Measurements from ENCODE around the gene CCDC148. TPM values are rescaled to one million over a fixed set of nuclear protein-coding genes. Genes with fewer than 3 reads are reported as not detected.

The CCDC148 gene
- total and polyA plus RNA-seq, 2 donors (not counting 3 experiments of a cell fraction or from before 2014, with no cell fraction given): 0.04 to 0.69 TPM

DNA sequence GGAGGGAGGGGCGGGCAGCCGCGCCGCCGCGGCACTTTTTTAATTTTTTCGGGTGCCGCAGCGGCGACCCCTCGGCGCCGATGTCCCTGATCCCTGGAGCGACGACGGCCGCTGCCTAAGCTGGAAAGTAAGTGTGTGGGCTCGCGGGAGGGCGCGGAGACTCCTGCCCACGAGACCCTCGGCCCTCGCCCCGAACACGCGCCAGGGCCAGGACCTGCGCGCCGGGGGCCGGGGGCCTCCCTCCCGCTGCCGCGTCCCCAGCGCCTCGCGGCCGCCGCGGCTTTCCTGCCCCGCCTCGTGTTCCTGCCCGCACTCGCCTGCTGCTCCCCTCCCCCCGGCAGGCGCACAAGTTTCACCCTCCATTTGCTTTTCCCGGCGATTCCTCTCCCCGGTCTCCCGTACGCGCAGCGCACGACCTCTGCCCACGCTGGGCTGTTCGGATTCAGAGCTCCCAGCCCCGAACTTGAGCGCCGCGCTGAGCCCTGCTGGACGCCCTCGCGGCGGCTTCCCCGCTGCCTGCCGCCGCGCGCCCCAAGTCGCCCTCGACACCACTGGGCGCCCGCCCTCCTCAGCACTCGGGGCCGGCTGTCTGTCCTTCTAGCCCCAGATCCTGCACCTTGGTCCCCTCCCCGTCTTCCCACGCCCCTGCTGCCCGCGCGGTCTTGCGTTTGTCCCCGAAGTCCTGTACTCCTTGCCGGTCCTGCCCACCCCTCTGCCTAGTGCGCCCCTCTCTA is 706 bp upstream of the CCDC148 start:
- Histone ChIP-seq H3K36me3 (ENCODE audit: control insufficient read depth in 2 of 2, extremely low read depth in 1 of 2, insufficient read depth in 2 of 2, low read length in 2 of 2) (no peaks in the 10 kb centered on the region), H3K9ac (replicated peaks; ENCODE audit: extremely low read depth, insufficient read depth, low read length) (peak overlapping the region; percentile 73), H3K9me1 (replicated peaks; ENCODE audit: control insufficient read depth, extremely low read depth, insufficient read depth, low read length) (no peaks in the 10 kb centered on the region), H3K79me2 (ENCODE audit: control insufficient read depth, insufficient read depth, low read length) (peaks cover 40% of the 10 kb centered on the region), H2AFZ (ENCODE audit: low read depth, low read length) (peak overlapping the region; percentile 47), H3K27me3 (ENCODE audit: control insufficient read depth in 2 of 2, insufficient read depth in 2 of 2, low read length in 2 of 2) (peaks cover 4 to 13% of the 10 kb centered on the region in 2 experiments), H3K4me3 (replicated peaks in 1 of 3; ENCODE audit: insufficient read depth in 1 of 3, low read depth in 1 of 3, low read length in 3 of 3) (peak overlapping the region; percentile 53 to 86 (median 81)), H3K4me2 (ENCODE audit: insufficient read depth, low read length) (peak overlapping the region; percentile 92), H3K4me1 (ENCODE audit: control insufficient read depth, extremely low read depth, insufficient read depth, low read length) (peaks cover 38% of the 10 kb centered on the region), H4K20me1 (replicated peaks; ENCODE audit: control insufficient read depth, extremely low read depth, insufficient read depth, low read length) (peaks cover 2% of the 10 kb centered on the region), H3K9me3 (replicated peaks; ENCODE audit: control insufficient read depth, insufficient read depth, low read length) (no peaks in the 10 kb centered on the region), H3K27ac (ENCODE audit: insufficient read depth, low read depth, low read length) (peak overlapping the region; percentile 75)
- no peak for FAIRE-seq
- DNase-seq (ENCODE audit: low read depth, low spot score): no peak
- intact Hi-C loops (cut with micrococcal nuclease): loop anchor here (1.0 to 10.0 kb wide), 5 partner anchors 245 to 672 kb away; no protein-coding TSS in a partner anchor
- dilution Hi-C loops (cut with MboI; ENCODE audit: extremely low pct_ligation_motif_present, low sequenced_read_pairs): no loop called here
- no TSS peak for BruUV-seq (replicated peaks)
- POLR2A ChIA-PET: no interaction called here
- TF ChIP-seq POLR2AphosphoS5 (IDR thresholded peaks at IDR 0.05; ENCODE audit: insufficient read depth, low read depth, low read length) (peak; percentile 58), GATA2 (IDR thresholded peaks at IDR 0.05; ENCODE audit: insufficient read depth, insufficient read length, low read depth, low read length) (no peak), JUN (IDR thresholded peaks at IDR 0.05; ENCODE audit: borderline replicate concordance, insufficient read depth, insufficient read length, low read depth) (no peak), POLR2A (IDR thresholded peaks at IDR 0.05; ENCODE audit: low read depth, low read length) (peak; percentile 36)
- TF ChIP-seq, protein P1, sequence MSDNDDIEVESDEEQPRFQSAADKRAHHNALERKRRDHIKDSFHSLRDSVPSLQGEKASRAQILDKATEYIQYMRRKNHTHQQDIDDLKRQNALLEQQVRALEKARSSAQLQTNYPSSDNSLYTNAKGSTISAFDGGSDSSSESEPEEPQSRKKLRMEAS (IDR thresholded peaks at IDR 0.05; ENCODE audit: insufficient read depth, insufficient read length): no peak
- TF ChIP-seq, protein P2, sequence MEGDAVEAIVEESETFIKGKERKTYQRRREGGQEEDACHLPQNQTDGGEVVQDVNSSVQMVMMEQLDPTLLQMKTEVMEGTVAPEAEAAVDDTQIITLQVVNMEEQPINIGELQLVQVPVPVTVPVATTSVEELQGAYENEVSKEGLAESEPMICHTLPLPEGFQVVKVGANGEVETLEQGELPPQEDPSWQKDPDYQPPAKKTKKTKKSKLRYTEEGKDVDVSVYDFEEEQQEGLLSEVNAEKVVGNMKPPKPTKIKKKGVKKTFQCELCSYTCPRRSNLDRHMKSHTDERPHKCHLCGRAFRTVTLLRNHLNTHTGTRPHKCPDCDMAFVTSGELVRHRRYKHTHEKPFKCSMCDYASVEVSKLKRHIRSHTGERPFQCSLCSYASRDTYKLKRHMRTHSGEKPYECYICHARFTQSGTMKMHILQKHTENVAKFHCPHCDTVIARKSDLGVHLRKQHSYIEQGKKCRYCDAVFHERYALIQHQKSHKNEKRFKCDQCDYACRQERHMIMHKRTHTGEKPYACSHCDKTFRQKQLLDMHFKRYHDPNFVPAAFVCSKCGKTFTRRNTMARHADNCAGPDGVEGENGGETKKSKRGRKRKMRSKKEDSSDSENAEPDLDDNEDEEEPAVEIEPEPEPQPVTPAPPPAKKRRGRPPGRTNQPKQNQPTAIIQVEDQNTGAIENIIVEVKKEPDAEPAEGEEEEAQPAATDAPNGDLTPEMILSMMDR (IDR thresholded peaks at IDR 0.05; ENCODE audit: extremely low read depth in 1 of 2, insufficient read depth in 1 of 2, low read depth in 1 of 2, low read length in 2 of 2): peak in 1 of 2 donors; percentile 3
- CTCF ChIA-PET: interaction anchor here (0.7 to 4.7 kb wide), 20 partner anchors 13 to 433 kb away, joined by 3 to 63 read pairs (median 6); no protein-coding TSS in a partner anchor

Data from endothelial cell of umbilical vein (primary cell).